Measurements from ENCODE around the gene PDK1.

Gene PDK1

DNA sequence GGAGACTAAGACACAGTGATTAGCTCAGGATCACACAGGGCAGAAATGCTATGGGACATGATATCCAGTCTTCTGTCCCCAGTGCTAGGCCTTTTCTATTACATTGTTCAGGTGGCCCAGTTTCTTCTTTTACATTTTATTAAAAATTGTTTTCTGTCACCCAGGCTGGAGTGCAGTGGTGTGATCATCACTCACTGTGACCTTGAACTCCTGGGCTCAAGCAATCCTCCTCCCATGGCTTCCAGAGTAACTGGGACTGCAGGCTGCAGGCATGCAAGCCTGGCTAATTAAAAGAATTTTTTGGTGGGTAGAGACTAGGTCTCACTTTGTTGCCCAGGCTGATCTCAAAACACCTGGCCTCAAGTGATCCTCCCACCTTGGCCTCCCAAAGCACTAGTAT, 15.4 kb downstream of the PDK1 start:
- no peak for TF ChIP-seq TAF1 (IDR thresholded peaks at IDR 0.05; ENCODE audit: borderline replicate concordance, insufficient read depth, low read length)
- no peak for TF ChIP-seq FOXP2 (optimal IDR thresholded peaks at IDR 0.05; ENCODE audit: borderline replicate concordance, extremely low read depth, extremely low read length, insufficient read depth)

DNA sequence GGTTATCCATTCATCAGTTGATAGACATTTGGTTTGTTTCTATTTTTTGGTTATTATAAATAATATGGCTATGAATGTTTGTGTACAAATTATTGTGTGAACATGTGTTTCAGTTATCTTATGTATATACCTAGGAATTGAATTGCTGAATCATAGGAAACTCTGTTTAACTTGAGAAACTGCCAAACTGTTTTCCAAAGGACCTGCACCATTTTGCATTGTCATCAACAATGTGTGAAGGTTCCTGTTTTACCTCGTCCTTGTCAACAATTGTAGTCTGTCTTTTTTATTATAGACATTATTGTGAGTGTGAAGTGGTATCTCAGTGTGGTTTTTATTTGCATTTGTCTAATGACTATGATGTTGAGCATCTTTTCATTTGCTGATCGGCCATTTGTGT, 17.1 kb downstream of the PDK1 start:
- no peak for TF ChIP-seq FOXP2 (optimal IDR thresholded peaks at IDR 0.05; ENCODE audit: borderline replicate concordance, extremely low read depth, extremely low read length, insufficient read depth)
- no peak for TF ChIP-seq TAF1 (IDR thresholded peaks at IDR 0.05; ENCODE audit: borderline replicate concordance, insufficient read depth, low read length)
- TF ChIP-seq SIN3A (IDR thresholded peaks at IDR 0.05; ENCODE audit: borderline replicate concordance, insufficient read depth, low read length) = no peak
- no peak for TF ChIP-seq POLR2AphosphoS5 (IDR thresholded peaks at IDR 0.05; ENCODE audit: low read depth, low read length)
- TF ChIP-seq, protein P1, sequence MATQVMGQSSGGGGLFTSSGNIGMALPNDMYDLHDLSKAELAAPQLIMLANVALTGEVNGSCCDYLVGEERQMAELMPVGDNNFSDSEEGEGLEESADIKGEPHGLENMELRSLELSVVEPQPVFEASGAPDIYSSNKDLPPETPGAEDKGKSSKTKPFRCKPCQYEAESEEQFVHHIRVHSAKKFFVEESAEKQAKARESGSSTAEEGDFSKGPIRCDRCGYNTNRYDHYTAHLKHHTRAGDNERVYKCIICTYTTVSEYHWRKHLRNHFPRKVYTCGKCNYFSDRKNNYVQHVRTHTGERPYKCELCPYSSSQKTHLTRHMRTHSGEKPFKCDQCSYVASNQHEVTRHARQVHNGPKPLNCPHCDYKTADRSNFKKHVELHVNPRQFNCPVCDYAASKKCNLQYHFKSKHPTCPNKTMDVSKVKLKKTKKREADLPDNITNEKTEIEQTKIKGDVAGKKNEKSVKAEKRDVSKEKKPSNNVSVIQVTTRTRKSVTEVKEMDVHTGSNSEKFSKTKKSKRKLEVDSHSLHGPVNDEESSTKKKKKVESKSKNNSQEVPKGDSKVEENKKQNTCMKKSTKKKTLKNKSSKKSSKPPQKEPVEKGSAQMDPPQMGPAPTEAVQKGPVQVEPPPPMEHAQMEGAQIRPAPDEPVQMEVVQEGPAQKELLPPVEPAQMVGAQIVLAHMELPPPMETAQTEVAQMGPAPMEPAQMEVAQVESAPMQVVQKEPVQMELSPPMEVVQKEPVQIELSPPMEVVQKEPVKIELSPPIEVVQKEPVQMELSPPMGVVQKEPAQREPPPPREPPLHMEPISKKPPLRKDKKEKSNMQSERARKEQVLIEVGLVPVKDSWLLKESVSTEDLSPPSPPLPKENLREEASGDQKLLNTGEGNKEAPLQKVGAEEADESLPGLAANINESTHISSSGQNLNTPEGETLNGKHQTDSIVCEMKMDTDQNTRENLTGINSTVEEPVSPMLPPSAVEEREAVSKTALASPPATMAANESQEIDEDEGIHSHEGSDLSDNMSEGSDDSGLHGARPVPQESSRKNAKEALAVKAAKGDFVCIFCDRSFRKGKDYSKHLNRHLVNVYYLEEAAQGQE (IDR thresholded peaks at IDR 0.05; ENCODE audit: insufficient read depth in 1 of 2, low read depth in 2 of 2, low read length in 2 of 2) = no peak

DNA sequence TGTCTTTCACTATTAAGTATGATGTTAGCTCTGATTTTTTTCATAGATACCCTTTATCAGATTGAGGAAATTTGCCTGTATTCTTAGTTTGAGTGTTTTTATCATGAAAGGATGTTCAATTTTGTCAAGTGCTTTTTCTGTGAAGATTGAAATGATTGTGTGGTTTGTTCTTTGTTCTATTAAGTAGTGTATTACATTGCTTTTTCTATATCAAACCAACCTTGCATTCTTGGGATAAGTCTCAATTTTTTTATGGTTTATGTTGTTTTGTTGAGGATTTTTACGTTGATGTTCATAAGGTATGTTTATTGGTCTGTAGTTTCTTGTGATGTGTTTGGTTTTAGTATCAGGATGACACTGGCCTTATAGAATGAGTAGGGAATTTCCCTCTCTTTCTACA, 19.1 kb downstream of the PDK1 start:
- TF ChIP-seq SIN3A (IDR thresholded peaks at IDR 0.05; ENCODE audit: borderline replicate concordance, insufficient read depth, low read length) = no peak
- TF ChIP-seq TAF1 (IDR thresholded peaks at IDR 0.05; ENCODE audit: borderline replicate concordance, insufficient read depth, low read length) = no peak
- TF ChIP-seq, protein P1 (IDR thresholded peaks at IDR 0.05; ENCODE audit: insufficient read depth in 1 of 2, low read depth in 2 of 2, low read length in 2 of 2) = no peak
- no peak for TF ChIP-seq FOXP2 (optimal IDR thresholded peaks at IDR 0.05; ENCODE audit: borderline replicate concordance, extremely low read depth, extremely low read length, insufficient read depth)
- no peak for TF ChIP-seq POLR2AphosphoS5 (IDR thresholded peaks at IDR 0.05; ENCODE audit: low read depth, low read length)

DNA sequence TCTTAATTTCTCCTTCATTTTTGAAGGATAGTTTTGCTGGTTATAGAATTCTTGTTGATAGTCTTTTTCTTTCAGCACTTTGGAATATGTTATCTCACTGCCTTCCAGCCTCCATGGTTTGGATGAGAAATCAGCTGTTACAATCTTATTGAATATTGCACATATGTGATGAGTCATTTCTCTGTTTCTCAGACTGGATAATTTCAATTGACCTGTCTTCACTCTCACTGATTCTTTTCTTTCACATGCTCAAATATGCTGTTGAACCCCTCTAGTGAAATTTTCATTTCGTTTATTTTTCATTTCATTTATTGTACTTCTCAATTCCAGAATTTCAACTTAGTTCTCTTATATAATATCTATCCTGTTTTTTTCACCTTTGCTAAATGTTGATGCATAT, 22.2 kb downstream of the PDK1 start:
- TF ChIP-seq POLR2AphosphoS5 (IDR thresholded peaks at IDR 0.05; ENCODE audit: low read depth, low read length) = no peak
- TF ChIP-seq, protein P1 (IDR thresholded peaks at IDR 0.05; ENCODE audit: insufficient read depth in 1 of 2, low read depth in 2 of 2, low read length in 2 of 2) = no peak
- TF ChIP-seq SIN3A (IDR thresholded peaks at IDR 0.05; ENCODE audit: borderline replicate concordance, insufficient read depth, low read length) = no peak

DNA sequence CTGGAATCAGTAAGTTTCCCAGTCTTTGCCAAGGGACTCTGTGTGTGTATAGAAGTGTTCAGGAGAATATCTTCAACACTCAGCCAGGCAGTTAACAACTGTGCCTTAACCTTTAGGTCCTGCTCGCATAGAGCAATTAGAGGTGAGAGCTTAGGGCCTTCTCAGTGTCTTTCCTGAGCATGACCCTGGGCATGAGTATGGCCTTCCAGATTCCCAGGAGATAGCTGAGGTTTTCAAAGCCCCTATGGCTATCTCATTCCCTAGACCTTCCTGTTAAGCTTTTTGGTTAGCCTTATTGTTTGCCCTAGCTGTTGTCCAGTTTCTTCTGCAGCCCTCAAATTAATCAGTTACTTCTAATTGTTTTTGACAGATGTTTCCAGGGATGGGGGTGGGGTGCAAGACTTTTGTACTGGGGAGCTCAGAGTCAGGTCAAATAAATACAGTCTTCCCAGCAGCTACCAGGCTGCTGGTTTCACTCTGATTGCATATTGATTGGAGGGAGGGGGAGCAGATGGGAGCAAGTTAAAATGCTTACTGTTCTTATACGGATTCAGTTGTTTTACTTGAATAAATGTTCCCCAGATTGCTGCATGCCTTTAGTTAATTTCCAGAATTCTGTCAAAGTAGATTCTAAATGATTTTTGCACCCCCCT, 23.1 kb downstream of the PDK1 start:
- no peak for TF ChIP-seq SIN3A (IDR thresholded peaks at IDR 0.05; ENCODE audit: borderline replicate concordance, insufficient read depth, low read length)
- TF ChIP-seq POLR2AphosphoS5 (IDR thresholded peaks at IDR 0.05; ENCODE audit: low read depth, low read length) = no peak
- no peak for TF ChIP-seq FOXP2 (optimal IDR thresholded peaks at IDR 0.05; ENCODE audit: borderline replicate concordance, extremely low read depth, extremely low read length, insufficient read depth)
- TF ChIP-seq, protein P1 (IDR thresholded peaks at IDR 0.05; ENCODE audit: insufficient read depth in 1 of 2, low read depth in 2 of 2, low read length in 2 of 2) = no peak
- TF ChIP-seq TAF1 (IDR thresholded peaks at IDR 0.05; ENCODE audit: borderline replicate concordance, insufficient read depth, low read length) = no peak

Data from PFSK-1 (cell line).